IMR-90 (cell line): ENCODE data around the gene HEATR3. TPM values are rescaled to one million over a fixed set of nuclear protein-coding genes. Genes with fewer than 3 reads are reported as not detected.

Experiments used
- ATAC-seq: fragments of 200-7000 bp; cut with Tn5 transposase; 2 replicates; pipeline ENCODE4 v1.9.1; 2020; ENCODE audit warnings: low read depth, mild to moderate bottlenecking, moderate library complexity
- BruUV-seq: library from RNA; stranded (reverse); fragments of 400-500 nt; replicated peaks from 2 replicates; lab custom pipeline; 2021; lab: Mats Ljungman, UMichigan
- CTCF ChIA-PET: fragments of 300-600 bp; formaldehyde crosslinking; extraction: SDS; loops from one replicate; lab custom pipeline; 2021; ENCODE audit warnings: antibody characterized with exemption; lab: Yijun Ruan, JAX
- POLR2A ChIA-PET: fragments of 300-600 bp; sonication (Branson Sonifier 250); formaldehyde crosslinking; loops from one replicate; lab custom pipeline; 2022; ENCODE audit warnings: antibody characterized with exemption; ENCODE audit not compliant: unreplicated experiment; lab: Charles Lee
- DNase-seq: peaks from one replicate; pipeline ENCODE4 v3.0.0; 2013
- H2AFZ ChIP-seq: replicated peaks from 2 replicates; pipeline ENCODE3; 2013; ENCODE audit warnings: low read length, mild to moderate bottlenecking; ENCODE audit not compliant: poor library complexity
- H2AK5ac ChIP-seq: 2 replicates; pipeline ENCODE4 v1.6.1; 2013; ENCODE audit warnings: low read depth, low read length, inconsistent platforms
- H2AK9ac ChIP-seq: replicated peaks from 2 replicates; pipeline ENCODE3; 2013; ENCODE audit warnings: mild to moderate bottlenecking, low read depth, low read length, moderate library complexity; ENCODE audit not compliant: poor library complexity
- H2BK120ac ChIP-seq: 2 replicates; pipeline ENCODE4 v1.6.1; 2013; ENCODE audit warnings: low read depth, low read length, inconsistent platforms
- H2BK15ac ChIP-seq: 3 replicates; pipeline ENCODE4 v1.6.1; 2013; ENCODE audit warnings: low read depth, low read length, inconsistent platforms
- H2BK20ac ChIP-seq: 2 replicates; pipeline ENCODE4 v1.6.1; 2013; ENCODE audit warnings: low read depth, mild to moderate bottlenecking, inconsistent platforms, low read length, moderate library complexity
- H2BK5ac ChIP-seq: 2 replicates; pipeline ENCODE4 v1.6.1; 2013; ENCODE audit warnings: mild to moderate bottlenecking, low read depth, low read length, inconsistent platforms; ENCODE audit not compliant: poor library complexity, severe bottlenecking
- H3K14ac ChIP-seq: replicated peaks from 2 replicates; pipeline ENCODE4 v1.6.1; 2013; ENCODE audit warnings: low read depth, low read length, inconsistent platforms
- H3K18ac ChIP-seq: 2 replicates; pipeline ENCODE4 v1.6.1; 2013; ENCODE audit warnings: low read depth, low read length, control low read depth
- H3K23ac ChIP-seq: 2 replicates; pipeline ENCODE4 v1.6.1; 2013; ENCODE audit warnings: low read depth, low read length, inconsistent platforms
- H3K27ac ChIP-seq: 2 replicates; pipeline ENCODE4 v1.5.1; 2013; ENCODE audit warnings: mild to moderate bottlenecking, control low read depth, low read length; ENCODE audit not compliant: insufficient read depth
- H3K27me3 ChIP-seq: 2 replicates; pipeline ENCODE4 v1.6.1; 2013; ENCODE audit warnings: low read length; ENCODE audit not compliant: control insufficient read depth, insufficient read depth
- H3K36me3 ChIP-seq: 2 replicates; pipeline ENCODE4 v1.6.1; 2013; ENCODE audit warnings: low read length, mixed read lengths; ENCODE audit not compliant: control insufficient read depth, insufficient read depth
- H3K4ac ChIP-seq: 2 replicates; pipeline ENCODE4 v1.6.1; 2013; ENCODE audit warnings: low read depth, low read length, inconsistent platforms
- H3K4me1 ChIP-seq: 2 replicates; pipeline ENCODE4 v1.6.1; 2013; ENCODE audit warnings: low read length, mixed read lengths; ENCODE audit not compliant: control insufficient read depth, insufficient read depth
- H3K4me2 ChIP-seq: 2 replicates; pipeline ENCODE4 v1.6.1; 2013; ENCODE audit warnings: low read depth, mild to moderate bottlenecking, control low read depth, low read length, moderate library complexity
- H3K4me3 ChIP-seq: 2 replicates; pipeline ENCODE4 v1.5.1; 2013; ENCODE audit warnings: low read depth, mild to moderate bottlenecking, control low read depth, low read length, moderate library complexity; ENCODE audit not compliant: insufficient read depth
- H3K56ac ChIP-seq: 2 replicates; pipeline ENCODE4 v1.6.1; 2013; ENCODE audit warnings: low read length, inconsistent platforms; ENCODE audit not compliant: insufficient read depth; ENCODE audit errors: extremely low read depth
- H3K79me1 ChIP-seq, 2 experiments: 2 replicates each; pipeline ENCODE4 v1.6.1; 2013; ENCODE audit warnings: low read length in 2 of 2, inconsistent platforms in 1 of 2, low read depth in 1 of 2
- H3K9ac ChIP-seq: 2 replicates; pipeline ENCODE4 v1.6.1; 2013; ENCODE audit warnings: low read depth, low read length, control low read depth
- H3K9me1 ChIP-seq: 2 replicates; pipeline ENCODE4 v1.6.1; 2013; ENCODE audit warnings: low read length, inconsistent platforms; ENCODE audit not compliant: insufficient read depth
- H3K9me3 ChIP-seq: 2 replicates; pipeline ENCODE4 v1.6.1; 2013; ENCODE audit warnings: low read length; ENCODE audit not compliant: control insufficient read depth, insufficient read depth
- H4K20me1 ChIP-seq: 2 replicates; pipeline ENCODE4 v1.6.1; 2013; ENCODE audit warnings: low read length, inconsistent platforms; ENCODE audit not compliant: insufficient read depth
- H4K5ac ChIP-seq: 2 replicates; pipeline ENCODE4 v1.6.1; 2013; ENCODE audit warnings: mild to moderate bottlenecking, low read depth, low read length, control low read depth
- H4K8ac ChIP-seq, 2 experiments: 2 replicates each; pipeline ENCODE4 v1.6.1; 2013; ENCODE audit warnings: low read depth in 2 of 2, low read length in 2 of 2, control low read depth in 1 of 2, inconsistent platforms in 1 of 2
- H4K91ac ChIP-seq: 2 replicates; pipeline ENCODE4 v1.6.1; 2013; ENCODE audit warnings: low read depth, low read length, inconsistent platforms; ENCODE audit not compliant: insufficient read depth
- BHLHE40 ChIP-seq: fragments of 150-350 bp; IDR thresholded peaks from 2 replicates; pipeline ENCODE4 v1.6.1; 2016; ENCODE audit warnings: mild to moderate bottlenecking, low read depth, low read length
- CEBPB ChIP-seq: IDR thresholded peaks from 2 replicates; pipeline ENCODE4 v1.6.1; 2012; ENCODE audit warnings: low read depth, low read length, improper control_type of control experiment
- CHD1 ChIP-seq: IDR thresholded peaks from 2 replicates; pipeline ENCODE4 v1.6.1; 2012; ENCODE audit warnings: low read depth, low read length, improper control_type of control experiment
- CTCF ChIP-seq: conservative IDR thresholded peaks from 2 replicates; pipeline ENCODE4 v1.5.1; 2012; ENCODE audit warnings: mild to moderate bottlenecking, low read depth, low read length, improper control_type of control experiment
- ELK1 ChIP-seq: fragments of 150-350 bp; IDR thresholded peaks from 2 replicates; pipeline ENCODE4 v1.6.1; 2016; ENCODE audit warnings: low read depth, mild to moderate bottlenecking, low read length, moderate library complexity, borderline replicate concordance
- FOS ChIP-seq: fragments of 150-350 bp; IDR thresholded peaks from 2 replicates; pipeline ENCODE4 v1.6.1; 2016; ENCODE audit warnings: low read depth, low read length
- MAFK ChIP-seq: IDR thresholded peaks from 2 replicates; pipeline ENCODE4 v1.6.1; 2012; ENCODE audit warnings: low read depth, low read length, improper control_type of control experiment
- MAZ ChIP-seq: IDR thresholded peaks from 2 replicates; pipeline ENCODE4 v1.6.1; 2012; ENCODE audit warnings: low read depth, mild to moderate bottlenecking, low read length, improper control_type of control experiment, moderate library complexity, borderline replicate concordance
- MXI1 ChIP-seq: IDR thresholded peaks from 2 replicates; pipeline ENCODE4 v1.6.1; 2012; ENCODE audit warnings: low read depth, mild to moderate bottlenecking, low read length, moderate library complexity, borderline replicate concordance
- NFE2L2 ChIP-seq: fragments of 150-350 bp; IDR thresholded peaks from 2 replicates; pipeline ENCODE4 v1.6.1; 2016; ENCODE audit warnings: low read depth, mild to moderate bottlenecking, low read length
- POLR2A ChIP-seq: IDR thresholded peaks from 2 replicates; pipeline ENCODE4 v1.6.1; 2012; ENCODE audit warnings: mild to moderate bottlenecking, low read depth, low read length
- RAD21 ChIP-seq: IDR thresholded peaks from 2 replicates; pipeline ENCODE4 v1.6.1; 2012; ENCODE audit warnings: low read length, improper control_type of control experiment
- RCOR1 ChIP-seq: IDR thresholded peaks from 2 replicates; pipeline ENCODE4 v1.6.1; 2012; ENCODE audit warnings: mild to moderate bottlenecking, low read length, improper control_type of control experiment; ENCODE audit not compliant: insufficient replicate concordance
- RFX5 ChIP-seq: IDR thresholded peaks from 2 replicates; pipeline ENCODE4 v1.8.0; 2012; ENCODE audit warnings: low read depth, mild to moderate bottlenecking, low read length, moderate library complexity
- WGBS, 2 experiments: methylation state at CpG; one replicate each; pipeline versions ENCODE4 v1.1.5 to v1.1.7; 2013; ENCODE audit warnings: missing lambda C conversion rate in 2 of 2; ENCODE audit not compliant: insufficient read length in 1 of 2; ENCODE audit errors: extremely low coverage in 2 of 2; 5-methylcytosine and 5-hydroxymethylcytosine counted together
- dilution Hi-C: fragments of 300-500 bp; cut with HindIII; formaldehyde crosslinking; loops from one replicate; pipeline ENCODE4 v1.14.3; 2018; ENCODE audit warnings: low sequenced_read_pairs; ENCODE audit not compliant: unreplicated experiment
- in situ Hi-C: fragments of 300-500 bp; cut with MboI; formaldehyde crosslinking; loops from 3 replicates; pipeline ENCODE4 v1.14.3; 2019; ENCODE audit warnings: low sequenced_read_pairs, inconsistent platforms, mixed read lengths
- intact Hi-C: fragments of 100-400 bp; cut with micrococcal nuclease; formaldehyde crosslinking; loops from 2 replicates; pipeline ENCODE4 v1.10.0; 2022
- polyA plus RNA-seq, 3 experiments: library from polyadenylated mRNA; depleted of rRNA; stranded (reverse); fragments of >200 nt; gene quantifications; 2 replicates each; pipeline ENCODE4 v1.2.3, GENCODE V29; 2012; ENCODE audit warnings: low replicate concordance in 1 of 3
- total RNA-seq: library from RNA; depleted of rRNA; stranded (reverse); fragments of >200 nt; gene quantifications from 2 replicates; pipeline ENCODE4 v1.2.3, GENCODE V29; 2012
- TF ChIP-seq, protein P1 (sequence below): fragments of 150-350 bp; IDR thresholded peaks from 2 replicates; pipeline ENCODE4 v1.6.1; 2017; ENCODE audit warnings: mild to moderate bottlenecking, antibody characterized with exemption, low read length, low read depth

HEATR3 gene
- total and polyA plus RNA-seq, 2 of the 4 experiments (the other 2 are of a cell fraction), result 9.4 to 21.1 TPM

GRCh38 chr16:50038756-50039529 lies 26.8 kb upstream of the HEATR3 start:
- H3K9me3 ChIP-seq, result no peaks in the 10 kb centered on the region
- POLR2A ChIA-PET, result no interaction called here
- CTCF ChIA-PET, result interaction anchor here (3.5 kb wide), 1 partner anchor 14 kb away, joined by 13 read pairs; the partner anchor contains the start of gene CNEP1R1
- H3K56ac ChIP-seq, result no peak overlapping the region
- H4K5ac ChIP-seq, result no peak overlapping the region
- H3K36me3 ChIP-seq, result peaks cover 7% of the 10 kb centered on the region; the same call in 1 of the 2 replicates
- dilution Hi-C loops (no loop called here), in situ Hi-C loops (no loop called here), intact Hi-C loops (loop anchor here (2.0 kb wide), 1 partner anchor 26 kb away; the partner anchor contains the start of gene HEATR3)
- H3K27ac ChIP-seq, result no peak overlapping the region
- no peak overlapping the region for H2BK120ac ChIP-seq
- no TSS peak for BruUV-seq
- 43% methylated on average over 3 of the region's 5 CpGs; no CpG with 5 or more reads in 1 of the 2 experiments for WGBS, 2 experiments
- H3K4me3 ChIP-seq, result no peak overlapping the region
- H3K14ac ChIP-seq, result no peak overlapping the region
- DNase-seq (no peak), ATAC-seq (no peak)
- no peak overlapping the region for H2AFZ ChIP-seq
- H3K18ac ChIP-seq, result no peak overlapping the region
- no peaks in the 10 kb centered on the region; the same call in 1 of the 2 replicates for H3K9me1 ChIP-seq
- no peak overlapping the region for H2AK5ac ChIP-seq
- H3K4me1 ChIP-seq, result no peaks in the 10 kb centered on the region
- peaks cover 0 to 2% of the 10 kb centered on the region in 2 experiments; a peak in 1 of 4 replicates for H3K79me1 ChIP-seq
- H4K20me1 ChIP-seq, result no peaks in the 10 kb centered on the region
- no peak overlapping the region for H2BK5ac ChIP-seq
- H4K8ac ChIP-seq, result no peak overlapping the region
- H2BK15ac ChIP-seq, result no peak overlapping the region
- H4K91ac ChIP-seq, result no peak overlapping the region
- no peak overlapping the region for H3K23ac ChIP-seq
- peaks cover 3% of the 10 kb centered on the region for H3K27me3 ChIP-seq
- no peak overlapping the region for H2AK9ac ChIP-seq
- no peak overlapping the region for H3K9ac ChIP-seq
- no peak overlapping the region for H3K4me2 ChIP-seq
- H3K4ac ChIP-seq, result no peak overlapping the region
- no peak overlapping the region for H2BK20ac ChIP-seq
- no peak for TF ChIP-seq BHLHE40
- TF ChIP-seq MAFK, result no peak
- TF ChIP-seq MAZ, result no peak
- TF ChIP-seq RAD21, result no peak
- no peak for TF ChIP-seq CTCF
- TF ChIP-seq RCOR1, result no peak
- no peak for TF ChIP-seq CHD1
- no peak for TF ChIP-seq CEBPB
- TF ChIP-seq RFX5, result no peak
- TF ChIP-seq FOS, result no peak
- no peak for TF ChIP-seq POLR2A
- no peak for TF ChIP-seq ELK1
- TF ChIP-seq MXI1, result no peak
- TF ChIP-seq, protein P1, sequence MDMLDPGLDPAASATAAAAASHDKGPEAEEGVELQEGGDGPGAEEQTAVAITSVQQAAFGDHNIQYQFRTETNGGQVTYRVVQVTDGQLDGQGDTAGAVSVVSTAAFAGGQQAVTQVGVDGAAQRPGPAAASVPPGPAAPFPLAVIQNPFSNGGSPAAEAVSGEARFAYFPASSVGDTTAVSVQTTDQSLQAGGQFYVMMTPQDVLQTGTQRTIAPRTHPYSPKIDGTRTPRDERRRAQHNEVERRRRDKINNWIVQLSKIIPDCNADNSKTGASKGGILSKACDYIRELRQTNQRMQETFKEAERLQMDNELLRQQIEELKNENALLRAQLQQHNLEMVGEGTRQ, result no peak
- TF ChIP-seq NFE2L2, result no peak
